CD4-positive, alpha-beta T cell treated with Interleukin-10 for 1 hour (primary cell): Measurements from ENCODE around the gene SDK2.

Experiments used
- DNase-seq: peaks from one replicate; pipeline ENCODE4 v3.0.0-alpha.2; 2020

Gene SDK2

GRCh38 chr17:73289549-73290254 is 354.5 kb downstream of the SDK2 start:
- no peak for DNase-seq

- DNase-seq, result no peak
Measured at GRCh38 chr17:73288534-73289302, 355.5 kb downstream of the SDK2 start.

- DNase-seq, result no peak
Measured at GRCh38 chr17:73286863-73287296, 357.4 kb downstream of the SDK2 start.

- no peak for DNase-seq
Measured at GRCh38 chr17:73285916-73286862, 358.1 kb downstream of the SDK2 start.

- no peak for DNase-seq
Measured at GRCh38 chr17:73285603-73285908, 358.7 kb downstream of the SDK2 start.

GRCh38 chr17:73284906-73285602 is 359.2 kb downstream of the SDK2 start:
- DNase-seq, result no peak
